Umbilical cord (tissue), 2 donors: ENCODE data around the gene LTBP2. TPM values are rescaled to one million over a fixed set of nuclear protein-coding genes. Genes with fewer than 3 reads are reported as not detected.
"Not testable (repeated sequence)": the region's sequence is repeated elsewhere in the genome, so short reads cannot be mapped to it uniquely, and the experiment has no call there.

Experiments
- DNase-seq: peaks from one replicate; pipeline ENCODE4 v3.0.0-alpha.2; 2015; ENCODE audit warnings: low spot score
- total RNA-seq: library from RNA; depleted of rRNA; stranded (reverse); fragments of >200 nt; gene quantifications from one replicate; pipeline ENCODE4 v1.2.3, GENCODE V29; 2014; ENCODE audit warnings: low replicate concordance; ENCODE audit not compliant: insufficient read depth

The LTBP2 gene
- total RNA-seq, 1 donor from 2014 or later, result 103 TPM

GRCh38 chr14:74454397-74454796, 157.6 kb downstream of the LTBP2 start:
- not testable (repeated sequence) for DNase-seq

Other genes starting within 250 kb of the LTBP2 start
- gene SYNDIG1L, start 186.0 kb downstream of the LTBP2 start, total RNA-seq, result not detected
- gene NPC2, start 118.9 kb downstream of the LTBP2 start, total RNA-seq, result 95.8 TPM
- gene ISCA2, start 118.5 kb downstream of the LTBP2 start, total RNA-seq, result 42.4 TPM
- gene AREL1, start 100.8 kb upstream of the LTBP2 start, total RNA-seq, result 13.2 TPM
- 15.4 TPM for gene FCF1, start 100.9 kb upstream of the LTBP2 start, total RNA-seq
- gene YLPM1, start 151.1 kb upstream of the LTBP2 start, total RNA-seq, result 51.5 TPM